ENCODE results near the gene TNXB.
"Not testable (repeated sequence)": the region's sequence is repeated elsewhere in the genome, so short reads cannot be mapped to it uniquely, and the experiment has no call there.

TNXB gene

GRCh38 chr6:32070814-32071543 is 38.2 kb downstream of the TNXB start:
- intact Hi-C loops (cut with DNase I): no loop called here
- peak in 3 of 10 donors; percentile 13 to 89 (median 33) for DNase-seq

GRCh38 chr6:32069878-32070515 is 39.1 kb downstream of the TNXB start:
- no peak for DNase-seq
- intact Hi-C loops (cut with DNase I): no loop called here

DNA sequence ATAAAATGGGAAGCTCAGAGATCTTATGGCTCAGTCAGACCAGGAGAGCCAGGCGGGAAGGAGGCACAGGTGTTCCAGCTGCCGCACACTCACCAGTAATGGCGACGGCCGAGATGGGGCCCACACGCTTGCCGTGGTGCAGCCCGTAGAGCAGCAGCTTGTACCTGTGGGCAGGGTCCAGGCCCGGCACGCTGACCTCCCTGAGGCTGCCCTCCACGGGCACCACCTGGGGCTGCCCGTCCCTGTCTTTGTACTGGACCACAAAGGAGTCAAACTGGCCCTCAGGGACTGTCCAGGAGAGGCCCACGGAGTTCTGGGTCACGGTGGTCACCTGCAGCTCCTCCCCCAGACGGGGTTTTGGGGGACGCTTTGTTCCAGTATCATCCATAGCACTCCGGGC is 39.7 kb downstream of the TNXB start:
- DNase-seq: no peak
- intact Hi-C loops (cut with DNase I): no loop called here

DNA sequence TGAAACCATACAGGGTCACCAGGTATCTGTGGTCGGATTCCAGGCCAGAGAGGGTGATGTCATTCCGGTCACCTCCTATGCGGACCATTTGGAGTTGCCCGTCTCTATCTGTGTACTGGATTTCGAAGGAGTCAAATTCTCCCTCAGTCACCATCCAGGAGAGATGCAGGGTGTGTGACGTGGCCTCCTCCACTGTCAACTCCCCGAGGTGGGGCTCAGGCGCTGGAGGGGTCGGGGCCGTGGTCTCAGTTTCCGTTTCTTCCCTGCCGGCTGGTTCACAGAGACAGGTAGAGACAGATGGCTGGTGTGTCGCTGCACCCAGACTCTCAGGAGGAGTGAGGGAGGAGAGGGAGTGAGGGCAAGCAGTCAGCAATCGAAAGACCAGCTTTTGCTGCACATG is 40.3 kb downstream of the TNXB start:
- no peak for DNase-seq
- intact Hi-C loops (cut with DNase I): no loop called here

GRCh38 chr6:32068315-32068714 is 40.8 kb downstream of the TNXB start:
- intact Hi-C loops (cut with DNase I); DNase-seq: not testable (repeated sequence)

GRCh38 chr6:32067521-32067920 is 41.6 kb downstream of the TNXB start:
- DNase-seq; intact Hi-C loops (cut with DNase I): not testable (repeated sequence)

DNA sequence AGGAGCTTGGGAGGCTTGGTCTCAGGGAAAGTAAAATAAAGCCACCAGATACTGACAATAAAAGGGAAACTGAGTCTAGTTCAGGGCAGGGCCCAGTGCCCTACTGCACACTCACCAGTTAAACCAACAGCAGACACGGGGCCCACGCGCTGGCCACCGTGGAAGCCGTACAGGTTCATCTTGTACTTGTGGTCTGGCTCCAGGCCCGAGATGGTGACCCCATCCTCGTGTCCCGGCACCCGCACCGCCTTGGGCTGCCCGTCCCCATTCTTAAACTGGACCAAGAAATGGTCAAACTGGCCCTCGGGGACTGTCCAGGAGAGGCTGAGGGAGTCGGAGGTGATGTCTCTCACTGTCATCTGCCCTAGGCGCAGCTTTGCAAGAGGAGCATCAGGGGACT is 44.4 kb downstream of the TNXB start:
- intact Hi-C loops (cut with DNase I): no loop called here
- peak in 1 of 10 donors; percentile 47 for DNase-seq

- DNase-seq: peak in 2 of 10 donors; percentile 47 to 57
- intact Hi-C loops (cut with DNase I): no loop called here
These were observed 48.0 kb downstream of the TNXB start for GRCh38 chr6:32060966-32061655.

- intact Hi-C loops (cut with DNase I): no loop called here
These were observed 50.6 kb downstream of the TNXB start for GRCh38 chr6:32058511-32058963.

DNA sequence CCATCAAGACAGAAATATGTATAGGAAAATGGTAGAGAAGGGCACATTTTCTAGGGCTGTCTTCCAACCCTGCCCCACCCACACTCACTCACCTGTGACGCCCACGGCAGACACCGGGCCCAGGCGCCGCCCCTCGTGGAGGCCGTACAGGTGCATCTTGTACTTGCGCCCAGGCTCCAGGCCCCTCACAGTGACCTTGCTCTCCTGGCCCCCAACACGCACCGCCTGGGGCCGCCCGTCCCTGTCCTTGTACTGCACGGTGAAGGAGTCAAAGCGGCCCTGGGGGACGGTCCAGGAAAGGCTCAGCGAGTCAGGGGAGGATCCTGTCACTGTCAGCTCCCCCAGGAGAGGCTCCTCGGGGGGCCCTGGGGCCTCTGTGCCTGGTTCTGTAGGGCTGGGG is 51.2 kb downstream of the TNXB start:
- DNase-seq: peak in 2 of 10 donors; percentile 64 to 66
- intact Hi-C loops (cut with DNase I): no loop called here

More at GRCh38 chr6:32058511-32058963, 50.6 kb downstream of the TNXB start:
- DNase-seq: peak in 2 of 10 donors; percentile 44 to 62

DNA sequence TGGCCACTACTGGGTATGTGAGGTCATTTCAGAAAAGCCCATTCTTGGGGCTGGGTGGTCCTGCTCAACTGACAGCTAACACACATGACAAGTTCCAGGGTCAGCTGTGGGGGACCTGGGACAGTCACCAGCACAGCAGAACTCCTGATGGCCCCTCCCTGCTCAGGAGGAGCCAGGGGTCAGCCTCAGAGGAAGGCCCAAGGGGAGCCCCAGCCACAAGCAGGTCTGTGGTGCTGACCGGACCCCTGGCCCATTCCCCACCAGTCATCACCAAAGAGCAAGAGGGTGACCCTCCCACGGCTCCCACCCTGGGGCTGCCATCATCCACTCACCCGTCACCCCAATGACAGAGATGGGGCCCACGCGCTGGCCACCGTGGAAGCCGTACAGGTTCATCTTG is 52.9 kb downstream of the TNXB start:
- DNase-seq: peak in 2 of 10 donors; percentile 44 to 76
- intact Hi-C loops (cut with DNase I): no loop called here

DNA sequence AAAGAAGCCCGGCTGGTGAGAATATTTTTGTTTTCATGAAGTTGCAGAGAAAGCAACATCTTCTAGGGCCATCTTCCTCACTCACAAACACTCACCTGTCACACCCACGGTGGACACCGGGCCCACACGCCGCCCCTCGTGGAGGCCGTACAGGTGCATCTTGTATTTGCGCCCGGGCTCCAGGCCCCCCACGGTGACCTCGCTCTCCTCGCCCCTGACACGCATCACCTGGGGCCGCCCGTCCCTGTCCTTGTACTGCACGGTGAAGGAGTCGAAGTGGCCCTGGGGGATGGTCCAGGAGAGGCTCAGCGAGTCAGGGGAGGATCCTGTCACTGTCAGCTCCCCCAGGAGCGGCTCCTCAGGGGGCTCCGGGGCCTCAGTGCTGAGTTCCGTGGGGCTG is 53.4 kb downstream of the TNXB start:
- intact Hi-C loops (cut with DNase I): not testable (repeated sequence)
- peak in 2 of 10 donors; percentile 47 to 84 for DNase-seq

DNA sequence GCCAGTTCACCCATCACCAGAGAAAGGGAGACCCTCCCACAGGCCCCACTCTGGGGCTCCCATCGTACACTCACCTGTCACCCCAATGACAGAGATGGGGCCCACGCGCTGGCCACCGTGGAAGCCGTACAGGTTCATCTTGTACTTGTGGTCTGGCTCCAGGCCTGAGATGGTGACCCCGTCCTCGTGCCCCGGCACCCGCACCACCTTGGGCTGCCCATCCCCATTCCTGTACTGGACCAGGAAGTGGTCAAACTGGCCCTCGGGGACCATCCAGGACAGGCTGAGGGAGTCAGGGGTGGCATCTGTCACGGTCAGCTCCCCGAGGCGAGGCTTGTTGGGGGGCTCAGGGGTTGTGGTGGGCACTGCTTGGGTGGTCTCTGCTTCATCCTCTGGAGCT is 55.8 kb downstream of the TNXB start:
- intact Hi-C loops (cut with DNase I): not testable (repeated sequence)
- peak in 1 of 10 donors; percentile 42 for DNase-seq

DNA sequence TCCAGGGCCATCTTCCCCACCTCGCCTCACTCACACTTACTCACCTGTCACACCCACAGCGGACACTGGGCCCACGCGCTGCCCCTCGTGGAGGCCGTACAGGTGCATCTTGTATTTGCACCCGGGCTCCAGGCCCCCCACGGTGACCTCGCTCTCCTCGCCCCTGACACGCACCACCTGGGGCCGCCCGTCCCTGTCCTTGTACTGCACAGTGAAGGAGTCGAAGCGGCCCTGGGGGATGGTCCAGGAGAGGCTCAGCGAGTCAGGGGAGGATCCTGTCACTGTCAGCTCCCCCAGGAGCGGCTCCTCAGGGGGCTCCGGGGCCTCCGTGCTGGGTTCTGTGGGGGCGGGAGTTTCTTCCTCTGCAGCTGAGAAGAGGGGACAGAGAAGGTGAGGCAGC is 56.5 kb downstream of the TNXB start:
- DNase-seq: peak in 1 of 10 donors; percentile 39
- intact Hi-C loops (cut with DNase I): not testable (repeated sequence)

DNA sequence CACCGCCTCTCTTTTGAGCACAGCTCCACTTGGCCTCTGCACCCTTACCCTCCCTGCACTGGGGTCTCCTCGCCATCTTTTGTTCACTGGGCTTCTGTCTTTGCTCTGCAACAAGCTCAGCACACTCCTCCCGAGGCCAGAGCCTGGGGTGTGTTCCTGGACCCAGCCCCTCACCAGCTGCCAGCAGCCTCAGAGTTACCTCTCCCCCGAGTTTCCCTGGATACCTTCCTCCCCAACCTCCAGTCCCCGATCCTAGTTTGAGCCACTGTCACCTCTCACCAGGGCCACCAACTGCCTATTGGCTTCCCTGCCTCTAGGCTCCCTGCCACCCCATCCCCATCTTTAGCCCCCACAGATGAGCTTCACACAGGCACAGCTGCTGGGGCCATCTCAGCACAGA is 58.6 kb downstream of the TNXB start:
- DNase-seq: peak in 1 of 10 donors; percentile 37
- intact Hi-C loops (cut with DNase I): no loop called here

DNA sequence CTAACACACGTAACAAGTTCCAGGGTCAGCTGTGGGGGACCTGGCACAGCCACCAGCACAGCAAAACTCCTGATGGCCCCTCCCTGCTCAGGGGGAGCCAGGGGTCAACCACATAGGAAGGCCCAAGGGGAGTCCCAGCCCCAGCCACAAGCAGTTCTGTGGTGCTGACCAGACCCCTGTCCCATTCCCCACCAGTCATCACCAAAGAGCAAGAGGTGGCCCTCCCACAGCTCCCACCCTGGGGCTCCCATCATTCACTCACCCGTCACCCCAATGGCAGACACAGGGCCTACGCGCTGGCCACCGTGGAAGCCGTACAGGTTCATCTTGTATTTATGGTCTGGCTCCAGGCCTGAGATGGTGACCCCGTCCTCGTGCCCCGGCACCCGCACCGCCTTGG is 59.4 kb downstream of the TNXB start:
- DNase-seq: peak in 2 of 10 donors; percentile 63 to 75
- intact Hi-C loops (cut with DNase I): not testable (repeated sequence)

- peak in 2 of 10 donors; percentile 25 to 33 for DNase-seq
- intact Hi-C loops (cut with DNase I): not testable (repeated sequence)
These were observed 60.0 kb downstream of the TNXB start for GRCh38 chr6:32049149-32049548.

GRCh38 chr6:32047855-32048766 is 61.0 kb downstream of the TNXB start:
- intact Hi-C loops (cut with DNase I): no loop called here
- DNase-seq: peak in 9 of 10 donors; percentile 39 to 93 (median 71)

DNA sequence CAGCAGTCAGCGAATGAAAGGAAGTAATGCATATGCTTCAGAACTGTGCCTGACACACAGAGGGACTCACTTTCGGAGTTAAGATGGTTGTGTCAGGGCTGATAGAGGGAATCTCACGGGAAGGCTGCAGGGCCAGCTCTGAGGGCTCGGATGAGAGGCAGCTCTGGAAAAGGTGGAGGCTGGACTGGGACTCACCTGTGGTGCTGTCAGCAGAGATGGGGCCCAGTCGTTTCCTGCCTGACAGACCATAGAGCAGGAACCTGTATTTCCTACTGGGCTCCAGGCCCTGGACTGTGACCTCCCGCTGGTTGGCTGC is 61.6 kb downstream of the TNXB start:
- DNase-seq: no peak
- intact Hi-C loops (cut with DNase I): no loop called here

DNA sequence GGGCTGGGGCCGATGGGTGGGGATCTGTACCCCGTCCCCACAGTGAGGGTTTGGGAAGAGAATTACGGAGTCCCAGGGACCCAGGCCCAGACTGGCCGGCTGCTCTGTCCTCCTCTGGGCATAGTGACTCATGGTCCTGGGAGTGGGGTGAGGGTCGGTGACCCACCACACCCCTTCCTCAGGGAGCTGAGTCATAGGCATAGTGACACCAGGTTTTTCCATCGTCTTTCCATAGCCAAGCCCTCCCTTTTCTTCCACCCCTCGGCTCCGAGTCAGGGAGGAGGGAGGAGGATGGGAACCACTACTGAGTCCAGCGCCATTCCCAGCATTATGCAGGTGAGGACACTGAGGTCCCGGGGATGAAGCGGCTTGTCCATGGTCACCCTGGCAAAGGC is 62.1 kb downstream of the TNXB start:
- intact Hi-C loops (cut with DNase I): no loop called here
- DNase-seq: peak in 1 of 10 donors; percentile 47
